ENCODE results near the gene RBM12.

RBM12 gene

DNA sequence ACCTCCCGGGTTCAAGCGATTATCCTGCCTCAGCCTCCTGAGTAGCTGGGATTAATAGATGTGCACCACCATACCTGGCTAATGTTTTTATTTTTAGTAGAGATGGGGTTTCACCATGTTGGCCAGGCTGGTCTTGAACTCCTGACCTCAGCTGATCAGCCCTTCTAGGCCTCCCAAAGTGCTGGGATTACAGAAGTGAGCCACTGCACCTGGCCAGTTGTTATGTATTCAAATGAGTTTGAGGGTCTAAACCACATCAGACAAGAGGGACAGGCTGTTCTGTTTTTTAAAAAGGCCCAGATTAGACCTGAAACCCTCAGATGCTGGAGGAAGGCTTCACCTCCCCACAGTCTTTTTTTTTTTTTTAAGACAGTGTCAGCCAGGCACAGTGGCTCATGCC lies 53.2 kb downstream of the RBM12 start:
- TF ChIP-seq, protein P1, sequence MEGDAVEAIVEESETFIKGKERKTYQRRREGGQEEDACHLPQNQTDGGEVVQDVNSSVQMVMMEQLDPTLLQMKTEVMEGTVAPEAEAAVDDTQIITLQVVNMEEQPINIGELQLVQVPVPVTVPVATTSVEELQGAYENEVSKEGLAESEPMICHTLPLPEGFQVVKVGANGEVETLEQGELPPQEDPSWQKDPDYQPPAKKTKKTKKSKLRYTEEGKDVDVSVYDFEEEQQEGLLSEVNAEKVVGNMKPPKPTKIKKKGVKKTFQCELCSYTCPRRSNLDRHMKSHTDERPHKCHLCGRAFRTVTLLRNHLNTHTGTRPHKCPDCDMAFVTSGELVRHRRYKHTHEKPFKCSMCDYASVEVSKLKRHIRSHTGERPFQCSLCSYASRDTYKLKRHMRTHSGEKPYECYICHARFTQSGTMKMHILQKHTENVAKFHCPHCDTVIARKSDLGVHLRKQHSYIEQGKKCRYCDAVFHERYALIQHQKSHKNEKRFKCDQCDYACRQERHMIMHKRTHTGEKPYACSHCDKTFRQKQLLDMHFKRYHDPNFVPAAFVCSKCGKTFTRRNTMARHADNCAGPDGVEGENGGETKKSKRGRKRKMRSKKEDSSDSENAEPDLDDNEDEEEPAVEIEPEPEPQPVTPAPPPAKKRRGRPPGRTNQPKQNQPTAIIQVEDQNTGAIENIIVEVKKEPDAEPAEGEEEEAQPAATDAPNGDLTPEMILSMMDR (IDR thresholded peaks at IDR 0.05; ENCODE audit: low read depth, low read length) = no peak
- DNase-seq (ENCODE audit: low read depth in 2 of 2) = no peak
- no peak overlapping the region for H3K4me3 ChIP-seq (replicated peaks in 1 of 2; ENCODE audit: low read depth in 2 of 2, low read length in 2 of 2)

DNA sequence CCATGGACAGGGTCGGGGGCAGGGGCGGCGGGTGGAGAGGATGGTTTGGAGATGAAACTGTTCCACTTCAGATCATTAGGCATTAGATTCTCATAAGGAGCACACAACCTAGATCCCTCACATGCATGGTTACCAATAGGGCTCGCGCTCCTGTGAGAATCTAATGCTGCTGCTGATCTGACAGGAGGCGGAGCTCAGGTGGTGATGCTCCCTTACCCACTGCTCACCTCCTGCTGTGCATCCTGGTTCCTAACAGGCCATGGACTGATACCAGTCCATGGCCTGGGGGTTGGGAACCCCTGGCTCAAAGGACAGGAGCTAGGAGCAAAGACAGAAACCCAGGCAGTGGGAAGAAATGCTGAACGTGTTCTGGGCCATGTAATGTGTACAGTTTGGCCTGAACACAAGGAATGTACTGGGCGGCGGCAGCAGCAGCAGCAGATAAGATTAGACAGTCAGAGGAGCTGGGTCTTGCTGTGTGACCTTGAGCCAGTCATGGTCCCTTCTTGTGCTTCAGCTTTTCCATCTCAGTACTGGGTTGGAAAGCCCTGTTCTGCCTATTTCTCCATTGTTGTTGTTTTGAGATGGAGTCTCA lies 53.8 kb downstream of the RBM12 start:
- peak in 1 of 2 donors; percentile 45 for DNase-seq (ENCODE audit: low read depth in 2 of 2)
- no peak overlapping the region for H3K4me3 ChIP-seq (replicated peaks in 1 of 2; ENCODE audit: low read depth in 2 of 2, low read length in 2 of 2)
- TF ChIP-seq, protein P1 (IDR thresholded peaks at IDR 0.05; ENCODE audit: low read depth, low read length) = no peak

DNA sequence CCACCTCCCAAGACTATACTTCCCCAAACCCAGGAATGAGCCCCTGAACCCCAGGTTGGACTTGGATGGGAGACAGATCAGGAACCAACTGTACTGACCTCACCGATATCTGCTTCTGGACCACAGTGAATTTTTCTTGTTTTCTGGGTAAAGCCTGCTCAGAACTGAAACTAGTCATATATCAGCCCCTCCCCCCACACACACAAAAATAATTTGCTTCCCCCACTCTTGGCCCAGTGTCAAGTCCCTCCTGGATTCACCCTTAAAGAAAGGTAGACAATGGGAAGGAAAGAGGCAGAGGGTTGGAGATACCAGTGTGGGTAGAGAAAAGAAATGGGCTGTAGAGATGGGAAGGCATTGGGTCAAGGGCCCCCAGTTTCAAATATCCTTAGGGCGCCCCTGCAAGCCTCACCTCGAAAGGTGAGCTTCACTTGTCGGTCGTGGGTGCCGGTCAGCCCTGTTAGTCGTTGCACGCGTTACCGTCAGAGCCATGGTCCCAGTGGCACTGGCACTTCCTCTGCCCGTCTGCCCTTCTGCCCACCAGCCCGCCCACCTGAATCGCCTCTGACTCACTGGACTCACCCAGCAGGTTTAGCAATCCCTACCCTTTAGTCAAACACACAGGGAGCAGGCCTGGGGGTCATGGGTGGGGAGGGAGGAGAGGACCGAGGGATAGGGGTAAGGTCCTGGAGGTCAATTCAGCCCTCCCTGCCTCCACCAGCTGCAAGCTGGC lies 57.5 kb downstream of the RBM12 start:
- TF ChIP-seq, protein P1 (IDR thresholded peaks at IDR 0.05; ENCODE audit: low read depth, low read length) = no peak
- DNase-seq (ENCODE audit: low read depth in 2 of 2) = no peak

DNA sequence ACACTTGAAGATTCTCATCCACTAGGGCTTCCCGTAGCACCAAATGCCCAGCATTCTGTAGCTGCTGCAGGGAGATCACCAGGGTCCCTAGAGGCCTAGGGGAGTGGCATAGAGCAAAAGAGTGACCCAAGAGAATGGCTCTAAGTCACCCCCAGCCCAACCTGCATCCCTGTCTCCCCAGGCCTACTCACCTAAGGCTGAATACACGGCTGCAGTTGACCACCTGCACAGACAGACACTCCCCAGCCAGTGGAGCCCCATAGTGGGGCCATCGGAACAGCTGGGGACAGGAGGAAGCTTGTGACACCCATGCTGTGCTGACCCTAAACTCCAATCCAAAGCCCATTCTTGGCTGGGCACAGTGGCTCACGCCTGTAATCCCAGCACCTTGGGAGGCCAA lies 58.6 kb downstream of the RBM12 start:
- DNase-seq (ENCODE audit: low read depth in 2 of 2) = no peak
- TF ChIP-seq, protein P1 (IDR thresholded peaks at IDR 0.05; ENCODE audit: low read depth, low read length) = no peak
- no peak overlapping the region for H3K4me3 ChIP-seq (replicated peaks in 1 of 2; ENCODE audit: low read depth in 2 of 2, low read length in 2 of 2)

More for the DNA sequence above, 57.5 kb downstream of the RBM12 start:
- H3K4me3 ChIP-seq (replicated peaks in 1 of 2; ENCODE audit: low read depth in 2 of 2, low read length in 2 of 2) = no peak overlapping the region

DNA sequence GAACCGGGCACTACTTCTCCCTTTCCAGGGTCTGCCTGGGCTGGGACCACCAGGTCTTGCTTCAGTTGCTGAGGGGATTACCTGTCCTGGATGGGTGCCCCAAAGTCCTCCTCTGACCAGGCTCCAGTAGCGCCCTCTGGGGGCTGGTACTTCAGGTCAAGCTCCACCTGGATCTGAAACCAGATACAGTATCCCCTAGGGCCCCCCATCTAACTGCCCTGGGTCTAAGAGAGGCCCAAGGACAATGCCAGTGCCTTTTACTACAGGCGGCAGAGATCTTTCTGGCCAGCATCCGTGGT lies 60.3 kb downstream of the RBM12 start:
- no peak overlapping the region for H3K4me3 ChIP-seq (replicated peaks in 1 of 2; ENCODE audit: low read depth in 2 of 2, low read length in 2 of 2)
- TF ChIP-seq, protein P1 (IDR thresholded peaks at IDR 0.05; ENCODE audit: low read depth, low read length) = peak; percentile 21
- DNase-seq (ENCODE audit: low read depth in 2 of 2) = no peak

DNA sequence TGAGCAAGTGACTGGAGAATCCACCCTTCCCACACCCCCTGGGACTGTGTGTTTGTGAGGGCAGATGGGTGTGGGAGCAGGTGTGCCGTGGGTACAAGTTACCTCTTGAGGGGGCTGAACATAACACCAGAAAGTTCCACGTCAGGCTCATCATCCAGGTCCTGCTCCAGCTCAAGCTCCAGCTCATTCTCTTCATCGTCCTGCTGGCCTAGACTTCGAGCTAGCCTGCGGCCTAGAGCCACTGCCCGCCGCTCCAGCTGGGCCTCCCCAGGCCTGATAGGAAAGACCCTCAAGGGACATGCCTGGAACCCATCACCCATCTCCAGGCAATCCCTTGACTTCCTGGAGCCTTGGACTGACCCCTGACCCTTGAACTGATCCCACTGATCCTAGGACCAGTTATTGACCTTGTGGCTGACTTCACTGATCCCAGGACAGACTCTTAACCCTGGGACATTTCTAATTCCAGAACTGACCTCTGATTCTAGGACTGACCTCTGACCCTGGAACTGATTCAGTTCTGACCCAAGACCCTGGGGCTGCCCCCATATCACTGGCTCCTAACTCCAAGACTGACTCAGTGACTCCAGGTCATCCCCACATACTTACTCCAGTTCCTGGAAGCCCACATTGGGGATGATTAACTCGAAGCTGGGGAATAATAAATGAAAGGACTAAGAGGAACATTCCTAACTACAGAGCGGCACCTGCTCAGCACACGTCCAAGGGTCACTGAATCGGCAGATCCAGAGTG lies 60.8 kb downstream of the RBM12 start:
- DNase-seq (ENCODE audit: low read depth in 2 of 2) = no peak
- no peak overlapping the region for H3K4me3 ChIP-seq (replicated peaks in 1 of 2; ENCODE audit: low read depth in 2 of 2, low read length in 2 of 2)
- TF ChIP-seq, protein P1 (IDR thresholded peaks at IDR 0.05; ENCODE audit: low read depth, low read length) = no peak

All from cardiac fibroblast (primary cell).